GM10266 (cell line): ENCODE data around the gene SNX32.

ENCODE experiments used
- DNase-seq: peaks from one replicate; pipeline ENCODE4 v3.0.0; 2012; ENCODE audit errors: extremely low spot score
- CTCF ChIP-seq: IDR thresholded peaks from 2 replicates; pipeline ENCODE4 v1.5.1; 2012; ENCODE audit warnings: mild to moderate bottlenecking, low read depth; ENCODE audit not compliant: control insufficient read depth, insufficient read depth; ENCODE audit errors: missing control alignments

The SNX32 gene

GRCh38 chr11:65802841-65803240 is 30.9 kb upstream of the SNX32 start:
- TF ChIP-seq CTCF, result no peak
- peak; percentile 74 for DNase-seq

GRCh38 chr11:65803797-65804492 is 29.8 kb upstream of the SNX32 start:
- TF ChIP-seq CTCF, result no peak
- no peak for DNase-seq

- no peak for DNase-seq
- TF ChIP-seq CTCF, result no peak
Measured at GRCh38 chr11:65806979-65807378, 26.8 kb upstream of the SNX32 start.

GRCh38 chr11:65808744-65809341 is 24.9 kb upstream of the SNX32 start:
- no peak for DNase-seq
- TF ChIP-seq CTCF, result no peak

- DNase-seq, result no peak
- TF ChIP-seq CTCF, result no peak
Measured at GRCh38 chr11:65809496-65809895, 24.3 kb upstream of the SNX32 start.

- no peak for TF ChIP-seq CTCF
- DNase-seq, result no peak
Measured at GRCh38 chr11:65810046-65810868, 23.5 kb upstream of the SNX32 start.
